ENCODE measurements around the gene PATZ1.

The PATZ1 gene

DNA sequence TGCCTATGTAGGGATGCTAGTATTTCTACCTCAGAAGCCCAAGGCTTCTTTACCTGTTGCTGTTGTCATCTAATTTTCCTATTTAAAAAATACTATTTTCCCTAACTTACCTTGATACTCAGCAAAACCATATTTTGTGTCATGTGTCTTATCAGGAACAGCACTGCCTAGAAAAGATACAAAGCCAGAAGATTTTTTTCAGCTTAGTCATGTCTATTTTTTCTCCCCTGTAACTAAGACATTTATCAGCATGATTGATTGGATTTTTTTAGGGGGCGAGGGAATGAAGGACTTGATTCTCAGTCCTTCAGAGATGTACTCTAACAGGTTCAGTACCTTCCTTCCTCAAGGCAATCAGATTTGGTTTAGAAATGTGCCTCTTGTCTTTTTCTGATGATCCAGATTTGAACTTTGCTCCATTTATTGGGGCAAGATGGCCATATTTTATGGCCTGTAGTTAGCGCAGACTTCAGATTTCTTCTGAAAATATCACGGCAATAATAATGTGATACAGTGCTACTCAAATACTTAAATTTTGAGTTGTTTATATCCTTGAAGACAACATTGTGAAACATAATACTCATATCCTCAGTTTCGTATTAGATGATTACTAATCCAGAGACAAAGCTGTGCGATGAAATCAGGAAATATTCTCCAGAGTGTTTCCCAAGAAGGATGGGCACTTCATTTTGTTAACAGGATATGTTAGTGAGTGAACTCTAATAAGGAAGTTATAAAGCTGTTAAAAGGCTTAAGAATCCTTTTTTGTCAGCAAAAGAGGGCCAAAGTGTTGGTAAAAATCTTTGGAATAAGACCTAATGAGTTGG, 50.1 kb downstream of the PATZ1 start:
- H3K27me3 ChIP-seq (ENCODE audit: control insufficient read depth, insufficient read depth, low read length): no peaks in the 10 kb centered on the region
- no peaks in the 10 kb centered on the region for H3K9me3 ChIP-seq (ENCODE audit: control insufficient read depth, low read length)
- H3K36me3 ChIP-seq (ENCODE audit: control insufficient read depth, insufficient read depth, low read length): no peaks in the 10 kb centered on the region
- H3K9ac ChIP-seq (ENCODE audit: low read length): no peak overlapping the region
- no peak overlapping the region for H3K4me3 ChIP-seq (ENCODE audit: low read length)
- peaks cover 20% of the 10 kb centered on the region for H3K4me1 ChIP-seq (ENCODE audit: control insufficient read depth, insufficient read depth, low read length)

DNA sequence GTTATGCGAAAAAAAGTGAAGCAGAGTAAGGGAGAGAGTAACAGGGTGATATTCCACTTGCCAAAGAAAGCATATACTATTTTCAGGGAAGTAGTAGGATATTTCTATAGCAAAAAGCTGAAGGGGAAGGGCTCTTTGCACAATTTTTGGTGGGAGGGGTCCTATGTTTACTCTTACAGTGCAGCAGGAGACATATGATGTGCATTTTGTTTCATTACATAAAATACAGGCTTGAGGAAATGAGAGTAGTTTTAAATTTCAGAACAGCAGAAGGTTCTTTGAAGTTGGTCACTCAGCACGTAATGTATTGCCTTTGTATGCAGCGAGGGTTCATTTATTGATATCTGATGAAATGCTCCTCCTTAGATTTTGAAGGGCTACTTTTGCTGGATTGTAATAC, 50.8 kb downstream of the PATZ1 start:
- H3K4me1 ChIP-seq (ENCODE audit: control insufficient read depth, insufficient read depth, low read length): peaks cover 20% of the 10 kb centered on the region
- H3K9ac ChIP-seq (ENCODE audit: low read length): no peak overlapping the region
- no peaks in the 10 kb centered on the region for H3K36me3 ChIP-seq (ENCODE audit: control insufficient read depth, insufficient read depth, low read length)
- no peaks in the 10 kb centered on the region for H3K9me3 ChIP-seq (ENCODE audit: control insufficient read depth, low read length)
- H3K4me3 ChIP-seq (ENCODE audit: low read length): no peak overlapping the region
- no peaks in the 10 kb centered on the region for H3K27me3 ChIP-seq (ENCODE audit: control insufficient read depth, insufficient read depth, low read length)

DNA sequence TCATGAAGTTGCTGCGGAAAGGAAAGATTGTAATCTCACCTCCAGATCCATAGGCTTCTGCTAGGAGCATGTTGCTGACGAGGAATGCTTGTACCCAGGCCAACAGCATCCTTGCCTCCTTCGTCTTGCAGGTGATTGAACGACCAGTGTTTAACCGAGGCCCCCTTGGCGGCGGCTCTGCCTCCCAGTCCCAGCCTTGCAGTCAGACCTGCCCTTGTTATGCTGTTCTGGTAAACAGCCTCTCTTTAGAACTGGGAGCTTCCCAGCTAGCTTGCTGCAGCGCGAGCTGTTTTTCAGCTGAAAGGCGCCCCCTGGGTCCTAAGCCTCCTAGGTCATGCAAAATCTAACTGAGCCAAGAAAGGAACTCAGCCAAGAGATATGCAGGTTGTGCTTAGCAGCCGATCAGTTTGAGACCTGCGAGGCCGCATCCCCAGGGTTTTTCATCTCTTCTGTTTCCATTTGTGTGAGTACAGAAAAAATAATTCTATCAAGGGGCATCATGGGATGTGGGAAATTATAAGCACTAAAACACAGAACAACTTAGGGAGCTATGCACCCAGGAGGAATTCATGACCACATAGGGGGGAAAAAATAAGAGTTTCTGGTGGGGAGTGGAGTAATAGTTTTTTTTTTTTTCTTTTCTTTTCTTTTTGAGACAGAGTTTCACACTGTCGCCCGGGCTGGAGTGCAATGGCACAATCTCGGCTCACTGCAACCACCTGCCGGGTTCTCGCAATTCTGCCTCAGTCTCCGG, 53.7 kb downstream of the PATZ1 start, which contains the start of gene PIK3IP1:
Gene PIK3IP1, minus strand, starts transcription at position 253 of the 754 bp plus-strand sequence. Its CDS starts 144 bp downstream, at position 109.
- Histone ChIP-seq H3K36me3 (ENCODE audit: control insufficient read depth, insufficient read depth, low read length) (no peaks in the 10 kb centered on the region), H3K27me3 (ENCODE audit: control insufficient read depth, insufficient read depth, low read length) (no peaks in the 10 kb centered on the region), H3K9ac (ENCODE audit: low read length) (peak within 1 kb of the TSS; percentile 83), H3K4me1 (ENCODE audit: control insufficient read depth, insufficient read depth, low read length) (peaks cover 36% of the 10 kb centered on the region), H3K9me3 (ENCODE audit: control insufficient read depth, low read length) (no peaks in the 10 kb centered on the region), H3K4me3 (ENCODE audit: low read length) (peak within 1 kb of the TSS; percentile 66)

DNA sequence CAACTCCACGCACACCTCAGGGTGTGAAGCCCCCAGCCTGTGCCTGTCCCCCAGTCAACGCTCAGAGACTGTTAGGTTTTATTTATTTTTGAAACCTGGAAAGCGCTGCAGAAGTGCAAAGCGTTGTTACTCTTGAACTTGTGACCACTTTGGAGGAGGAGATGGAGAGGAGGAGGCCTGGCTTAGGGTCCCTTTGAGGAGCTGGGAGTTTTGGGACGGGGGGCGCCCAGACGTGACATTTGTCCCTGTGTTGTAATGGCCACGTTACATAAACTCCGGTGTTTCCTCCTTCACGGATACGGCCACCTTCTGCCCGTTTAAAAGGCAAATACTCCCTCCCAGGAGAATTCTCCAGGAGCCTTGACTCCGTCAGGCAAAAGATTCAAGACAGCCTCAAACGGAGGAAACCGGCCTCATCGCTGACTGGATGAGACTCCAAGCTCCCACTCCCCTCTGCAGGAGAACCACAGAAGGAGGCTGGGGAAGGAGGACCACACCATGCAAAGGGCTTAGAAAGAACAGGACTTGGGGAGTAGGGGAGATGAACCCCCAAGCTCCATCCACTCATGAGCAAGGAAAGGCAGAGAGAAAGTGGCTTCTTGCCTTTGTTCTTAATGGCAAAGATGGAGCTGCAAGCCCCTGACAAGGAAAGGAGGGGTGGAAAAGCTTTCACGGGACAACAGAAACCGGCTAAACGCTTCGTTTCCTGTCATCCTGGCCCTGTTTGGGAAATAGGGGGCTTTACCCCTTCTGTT, 54.5 kb downstream of the PATZ1 start:
- H3K4me3 ChIP-seq (ENCODE audit: low read length): peak overlapping the region; percentile 66
- H3K9me3 ChIP-seq (ENCODE audit: control insufficient read depth, low read length): no peaks in the 10 kb centered on the region
- peaks cover 36% of the 10 kb centered on the region for H3K4me1 ChIP-seq (ENCODE audit: control insufficient read depth, insufficient read depth, low read length)
- peak overlapping the region; percentile 83 for H3K9ac ChIP-seq (ENCODE audit: low read length)
- no peaks in the 10 kb centered on the region for H3K27me3 ChIP-seq (ENCODE audit: control insufficient read depth, insufficient read depth, low read length)
- H3K36me3 ChIP-seq (ENCODE audit: control insufficient read depth, insufficient read depth, low read length): peaks cover under 1% of the 10 kb centered on the region

DNA sequence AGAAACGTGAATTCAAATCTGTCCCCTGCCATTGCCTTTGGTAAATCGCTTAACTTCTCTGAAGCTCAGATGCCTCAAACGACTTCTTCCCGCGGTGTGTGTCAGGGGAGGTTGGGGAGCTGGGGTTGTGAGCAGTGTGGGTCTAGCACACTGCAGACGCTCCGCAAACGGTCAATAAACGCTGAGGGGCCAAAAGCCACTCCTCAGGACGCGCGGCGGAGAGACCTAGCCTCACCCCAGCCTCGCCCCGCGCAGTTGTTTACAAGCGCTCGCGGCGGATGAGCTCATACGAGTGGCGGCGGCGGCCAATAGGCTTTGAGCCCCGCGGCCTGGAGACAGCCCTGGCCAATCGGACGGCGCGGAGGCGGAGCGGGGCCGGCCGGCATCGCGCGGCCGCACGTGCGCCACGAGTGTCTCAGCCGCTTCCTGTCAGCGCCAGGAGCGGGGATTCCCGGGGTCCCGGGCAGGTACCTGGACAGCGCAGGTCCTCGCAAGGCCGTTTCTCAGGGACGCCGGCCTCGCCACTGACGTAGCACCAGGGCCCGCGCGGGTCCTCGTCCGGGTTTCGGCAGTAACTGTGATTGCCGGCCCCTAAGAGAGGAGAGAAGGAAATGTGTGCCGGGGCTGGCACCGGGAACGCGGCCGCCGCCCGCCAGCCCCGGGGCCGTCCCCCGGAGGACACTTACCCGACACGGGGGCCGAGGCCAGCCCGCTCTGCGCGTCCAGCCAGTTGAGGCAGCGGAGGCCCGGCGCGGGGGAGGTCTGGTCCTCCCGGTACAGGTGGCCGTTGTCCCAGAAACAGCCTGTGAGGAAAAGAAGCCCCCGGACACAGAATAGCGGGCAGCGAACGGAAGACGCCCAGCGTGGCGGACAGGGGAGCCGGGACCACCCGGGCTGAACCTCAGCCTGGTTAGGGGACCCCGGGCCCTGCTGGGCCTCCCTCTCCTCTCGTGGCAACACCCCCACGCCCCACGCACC, 55.4 kb downstream of the PATZ1 start:
- Histone ChIP-seq H3K9ac (ENCODE audit: low read length) (peak overlapping the region; percentile 83), H3K4me1 (ENCODE audit: control insufficient read depth, insufficient read depth, low read length) (peaks cover 29% of the 10 kb centered on the region), H3K9me3 (ENCODE audit: control insufficient read depth, low read length) (no peaks in the 10 kb centered on the region), H3K27me3 (ENCODE audit: control insufficient read depth, insufficient read depth, low read length) (no peaks in the 10 kb centered on the region), H3K36me3 (ENCODE audit: control insufficient read depth, insufficient read depth, low read length) (peaks cover 6% of the 10 kb centered on the region), H3K4me3 (ENCODE audit: low read length) (peak overlapping the region; percentile 66)

DNA sequence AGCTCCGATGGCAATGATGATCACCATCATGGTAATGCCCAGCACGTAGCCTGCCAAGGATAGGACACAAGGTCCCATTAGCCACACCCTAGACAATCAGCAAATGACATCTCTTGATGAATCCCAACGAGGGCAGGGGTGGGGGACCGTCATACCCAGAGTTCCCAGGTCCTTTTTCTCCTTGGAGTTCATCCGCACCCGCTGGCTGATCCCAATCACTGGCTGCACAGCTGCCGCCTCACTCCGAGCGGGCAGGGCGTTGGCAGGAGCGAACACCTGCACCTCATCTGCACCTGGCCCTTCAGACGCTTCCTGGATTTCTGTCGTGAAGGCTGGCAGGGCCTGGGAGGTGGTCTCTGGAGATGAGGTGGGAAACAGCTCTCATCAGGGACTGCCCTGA, 56.8 kb downstream of the PATZ1 start:
- no peaks in the 10 kb centered on the region for H3K9me3 ChIP-seq (ENCODE audit: control insufficient read depth, low read length)
- peaks cover 33% of the 10 kb centered on the region for H3K4me1 ChIP-seq (ENCODE audit: control insufficient read depth, insufficient read depth, low read length)
- H3K9ac ChIP-seq (ENCODE audit: low read length): peak overlapping the region; percentile 83
- H3K36me3 ChIP-seq (ENCODE audit: control insufficient read depth, insufficient read depth, low read length): peaks cover 6% of the 10 kb centered on the region
- peak overlapping the region; percentile 66 for H3K4me3 ChIP-seq (ENCODE audit: low read length)
- no peaks in the 10 kb centered on the region for H3K27me3 ChIP-seq (ENCODE audit: control insufficient read depth, insufficient read depth, low read length)

DNA sequence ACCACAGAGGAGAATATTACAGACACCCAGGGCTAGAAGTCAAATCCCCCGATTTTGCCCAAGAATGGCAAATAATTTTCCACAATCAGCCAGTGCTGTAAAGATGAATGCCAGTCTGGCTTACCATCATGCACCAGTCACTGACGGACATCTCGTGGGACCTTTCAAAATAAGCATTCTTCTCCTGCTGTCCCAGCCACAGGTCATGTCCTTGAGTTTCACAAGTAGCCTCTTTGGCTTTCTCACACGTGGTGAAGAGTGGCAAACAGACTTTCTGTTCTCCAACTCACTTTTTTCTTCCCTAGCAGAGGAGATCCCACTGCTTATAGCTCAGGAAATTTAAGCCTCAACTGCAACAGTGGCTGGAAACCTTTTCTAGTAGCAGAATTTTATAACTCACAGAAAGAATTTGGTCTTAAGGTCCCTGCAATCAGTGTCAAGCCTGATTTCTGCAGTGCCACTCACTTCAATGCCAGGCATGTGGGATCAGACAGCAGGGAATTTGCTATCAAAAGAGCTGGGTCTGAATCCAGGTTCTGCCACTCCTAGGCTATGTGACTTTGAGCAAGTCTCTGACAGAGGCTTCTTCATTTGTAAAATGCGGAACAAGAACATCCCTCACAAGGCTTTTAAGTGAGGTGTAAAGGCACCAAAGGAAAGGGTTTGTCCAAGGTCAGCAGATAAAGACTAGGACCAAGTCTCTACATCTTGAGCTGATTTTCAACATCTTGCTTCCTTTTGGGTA, 57.5 kb downstream of the PATZ1 start:
- Histone ChIP-seq H3K9me3 (ENCODE audit: control insufficient read depth, low read length) (no peaks in the 10 kb centered on the region), H3K9ac (ENCODE audit: low read length) (peak overlapping the region; percentile 7), H3K27me3 (ENCODE audit: control insufficient read depth, insufficient read depth, low read length) (no peaks in the 10 kb centered on the region), H3K36me3 (ENCODE audit: control insufficient read depth, insufficient read depth, low read length) (peaks cover 6% of the 10 kb centered on the region), H3K4me1 (ENCODE audit: control insufficient read depth, insufficient read depth, low read length) (peaks cover 30% of the 10 kb centered on the region), H3K4me3 (ENCODE audit: low read length) (no peak overlapping the region)

DNA sequence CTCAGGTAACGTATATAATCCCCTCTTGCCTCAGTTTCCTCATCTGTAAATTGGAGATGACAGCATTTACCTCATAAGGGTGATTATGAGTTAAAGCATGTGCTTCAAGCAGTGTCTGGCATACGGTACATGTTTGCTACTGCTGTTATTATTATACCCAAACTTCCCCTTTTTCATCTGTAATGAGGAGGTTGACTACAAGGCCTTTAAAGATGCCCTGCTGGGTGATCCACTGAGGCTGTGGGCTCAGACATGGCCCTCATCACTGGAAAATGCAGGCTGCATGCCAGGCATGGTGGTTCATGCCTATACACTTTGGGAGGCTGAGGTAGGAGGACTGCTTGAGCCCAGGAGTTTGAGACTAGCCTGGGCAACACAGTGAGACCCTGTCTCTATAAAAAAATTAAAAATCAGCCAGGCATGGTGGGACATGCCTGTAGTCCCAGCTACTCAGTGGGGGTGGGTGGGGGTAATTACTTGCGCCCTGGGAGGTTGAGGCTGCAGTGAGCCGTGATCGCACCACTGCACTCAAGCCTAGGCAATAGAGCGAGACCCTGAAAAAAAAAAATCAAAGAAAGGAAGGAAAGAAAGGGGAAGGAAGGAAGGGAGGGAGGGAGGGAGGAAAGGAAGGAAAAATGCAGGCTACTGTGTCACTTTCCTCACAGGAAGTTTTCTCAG, 58.2 kb downstream of the PATZ1 start:
- H3K9ac ChIP-seq (ENCODE audit: low read length): peak overlapping the region; percentile 7
- peaks cover 27% of the 10 kb centered on the region for H3K4me1 ChIP-seq (ENCODE audit: control insufficient read depth, insufficient read depth, low read length)
- H3K9me3 ChIP-seq (ENCODE audit: control insufficient read depth, low read length): no peaks in the 10 kb centered on the region
- H3K36me3 ChIP-seq (ENCODE audit: control insufficient read depth, insufficient read depth, low read length): peaks cover 6% of the 10 kb centered on the region
- no peak overlapping the region for H3K4me3 ChIP-seq (ENCODE audit: low read length)
- H3K27me3 ChIP-seq (ENCODE audit: control insufficient read depth, insufficient read depth, low read length): no peaks in the 10 kb centered on the region

DNA sequence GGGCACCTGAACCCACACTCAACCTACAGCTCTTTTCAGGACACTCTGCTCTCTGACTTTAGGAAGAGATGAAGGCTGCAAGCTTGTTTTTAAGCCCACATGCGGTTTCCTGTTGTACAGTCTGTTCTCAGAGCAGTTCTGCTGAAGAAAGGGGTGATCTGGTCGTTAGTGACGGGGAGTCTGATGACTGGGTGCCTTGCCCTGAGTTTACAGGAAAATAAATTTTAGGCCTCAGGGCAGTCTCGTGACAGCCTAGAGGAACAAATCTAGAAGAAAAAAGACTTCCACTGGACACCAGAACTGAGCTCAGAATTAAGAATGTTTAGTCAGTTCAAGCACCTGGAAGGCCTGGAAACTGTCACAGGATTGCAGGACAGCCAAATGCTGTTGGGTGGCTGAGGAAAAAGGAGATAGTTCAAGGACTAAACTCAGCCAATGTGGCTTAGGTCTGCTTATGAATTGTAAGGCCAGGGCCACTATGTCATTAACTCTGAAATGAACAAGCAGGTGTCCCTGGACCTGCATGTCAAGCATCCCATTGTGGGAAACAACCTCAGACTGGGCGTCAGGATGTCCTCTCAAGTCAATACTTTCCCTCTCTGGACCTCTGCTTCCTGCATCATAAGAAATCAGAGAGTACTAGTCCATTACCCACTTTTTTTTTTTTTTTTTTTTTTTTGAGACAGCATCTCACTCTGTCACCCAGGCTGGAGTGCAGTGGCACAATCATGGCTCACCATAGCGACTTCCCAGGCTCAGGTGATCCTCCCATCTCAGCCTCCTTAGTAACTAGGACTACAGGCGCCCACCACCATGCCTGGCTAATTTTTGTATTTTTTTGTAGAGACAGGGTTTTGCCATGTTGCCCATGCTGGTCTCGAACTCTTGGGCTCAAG, 59.5 kb downstream of the PATZ1 start:
- H3K9me3 ChIP-seq (ENCODE audit: control insufficient read depth, low read length): no peaks in the 10 kb centered on the region
- peaks cover 14% of the 10 kb centered on the region for H3K36me3 ChIP-seq (ENCODE audit: control insufficient read depth, insufficient read depth, low read length)
- H3K27me3 ChIP-seq (ENCODE audit: control insufficient read depth, insufficient read depth, low read length): no peaks in the 10 kb centered on the region
- H3K9ac ChIP-seq (ENCODE audit: low read length): no peak overlapping the region
- peaks cover 27% of the 10 kb centered on the region for H3K4me1 ChIP-seq (ENCODE audit: control insufficient read depth, insufficient read depth, low read length)
- H3K4me3 ChIP-seq (ENCODE audit: low read length): no peak overlapping the region
